T-helper 1 cell treated with Interleukin-12 subunit alpha and Interleukin-12 subunit beta and Interleukin-4 antibody, amounts not matched to agents 30 μg/mL and 1 μg/mL, for 36 hours (primary cell): Measurements from ENCODE around the gene PSMD3.
"Not testable (repeated sequence)": the region's sequence is repeated elsewhere in the genome, so short reads cannot be mapped to it uniquely, and the experiment has no call there.

Source experiments
- H3K27ac Mint-ChIP-seq: one replicate; pipeline ENCODE4 v1.8.0; 2021; ENCODE audit warnings: mild to moderate bottlenecking, mixed read lengths
- H3K27me3 Mint-ChIP-seq: one replicate; pipeline ENCODE4 v1.8.0; 2021; ENCODE audit warnings: low read depth, mixed read lengths
- H3K36me3 Mint-ChIP-seq: one replicate; pipeline ENCODE4 v1.8.0; 2021; ENCODE audit warnings: low read depth, mixed read lengths
- H3K4me1 Mint-ChIP-seq: one replicate; pipeline ENCODE4 v1.8.0; 2021; ENCODE audit warnings: low read depth, mixed read lengths
- H3K4me3 Mint-ChIP-seq: one replicate; pipeline ENCODE4 v1.8.0; 2021; ENCODE audit warnings: mild to moderate bottlenecking, moderate library complexity, mixed read lengths
- H3K9me3 Mint-ChIP-seq: one replicate; pipeline ENCODE4 v1.8.0; 2021; ENCODE audit warnings: mixed read lengths

Gene PSMD3

GRCh38 chr17:39980351-39981206 lies at the start of gene PSMD3:
Gene PSMD3, plus strand, starts transcription at chr17:39980807. Its CDS starts 164 bp downstream, at chr17:39980971.
- Mint-ChIP-seq H3K9me3 (no peaks in the 10 kb centered on the region), H3K27ac (peak within 1 kb of the TSS; percentile 92)

GRCh38 chr17:39933912-39934311 lies 46.7 kb upstream of the PSMD3 start:
- no peak overlapping the region for H3K4me3 Mint-ChIP-seq
- no peaks in the 10 kb centered on the region for H3K9me3 Mint-ChIP-seq
- H3K36me3 Mint-ChIP-seq: peaks cover 1% of the 10 kb centered on the region
- H3K27ac Mint-ChIP-seq: no peak overlapping the region
- peaks cover 10% of the 10 kb centered on the region for H3K4me1 Mint-ChIP-seq
- H3K27me3 Mint-ChIP-seq: peaks cover 4% of the 10 kb centered on the region

More at GRCh38 chr17:39980351-39981206, at the start of gene PSMD3:
- peaks cover 18% of the 10 kb centered on the region for H3K27me3 Mint-ChIP-seq
- H3K4me3 Mint-ChIP-seq: peak within 1 kb of the TSS; percentile 96
- H3K4me1 Mint-ChIP-seq: peaks cover 21% of the 10 kb centered on the region
- peaks cover 11% of the 10 kb centered on the region for H3K36me3 Mint-ChIP-seq

GRCh38 chr17:39934324-39934723 lies 46.3 kb upstream of the PSMD3 start:
- H3K27me3 Mint-ChIP-seq: peaks cover 4% of the 10 kb centered on the region
- H3K36me3 Mint-ChIP-seq: peaks cover 1% of the 10 kb centered on the region
- H3K4me3 Mint-ChIP-seq: no peak overlapping the region
- peaks cover 12% of the 10 kb centered on the region for H3K4me1 Mint-ChIP-seq
- H3K9me3 Mint-ChIP-seq: no peaks in the 10 kb centered on the region
- no peak overlapping the region for H3K27ac Mint-ChIP-seq

- peaks cover 1% of the 10 kb centered on the region for H3K36me3 Mint-ChIP-seq
- peaks cover 21% of the 10 kb centered on the region for H3K4me1 Mint-ChIP-seq
- peaks cover 4% of the 10 kb centered on the region for H3K27me3 Mint-ChIP-seq
- H3K4me3 Mint-ChIP-seq: no peak overlapping the region
- no peaks in the 10 kb centered on the region for H3K9me3 Mint-ChIP-seq
- no peak overlapping the region for H3K27ac Mint-ChIP-seq
Observed at GRCh38 chr17:39935909-39936308, 44.7 kb upstream of the PSMD3 start.

- H3K4me3 Mint-ChIP-seq: no peak overlapping the region
- H3K9me3 Mint-ChIP-seq: no peaks in the 10 kb centered on the region
- H3K27ac Mint-ChIP-seq: peak overlapping the region; percentile 74
- H3K27me3 Mint-ChIP-seq: peaks cover 4% of the 10 kb centered on the region
- peaks cover 26% of the 10 kb centered on the region for H3K4me1 Mint-ChIP-seq
- H3K36me3 Mint-ChIP-seq: peaks cover 1% of the 10 kb centered on the region
Observed at GRCh38 chr17:39937447-39937846, 43.2 kb upstream of the PSMD3 start.

GRCh38 chr17:39938140-39938869 lies 42.3 kb upstream of the PSMD3 start:
- no peaks in the 10 kb centered on the region for H3K9me3 Mint-ChIP-seq
- peaks cover 4% of the 10 kb centered on the region for H3K27me3 Mint-ChIP-seq
- no peak overlapping the region for H3K4me3 Mint-ChIP-seq
- H3K4me1 Mint-ChIP-seq: peaks cover 25% of the 10 kb centered on the region
- no peak overlapping the region for H3K27ac Mint-ChIP-seq
- no peaks in the 10 kb centered on the region for H3K36me3 Mint-ChIP-seq

GRCh38 chr17:39939106-39939505 lies 41.5 kb upstream of the PSMD3 start:
- Mint-ChIP-seq H3K4me3 (peak overlapping the region; percentile 57), H3K36me3 (no peaks in the 10 kb centered on the region), H3K9me3 (no peaks in the 10 kb centered on the region), H3K27me3 (peaks cover 3% of the 10 kb centered on the region), H3K27ac (peak overlapping the region; percentile 98), H3K4me1 (peaks cover 25% of the 10 kb centered on the region)

- peak overlapping the region; percentile 98 for H3K27ac Mint-ChIP-seq
Observed at GRCh38 chr17:39939588-39940419, 40.8 kb upstream of the PSMD3 start.

GRCh38 chr17:39943702-39944392 lies 36.8 kb upstream of the PSMD3 start:
- H3K27me3 Mint-ChIP-seq: no peaks in the 10 kb centered on the region
- H3K36me3 Mint-ChIP-seq: no peaks in the 10 kb centered on the region
- H3K4me3 Mint-ChIP-seq: no peak overlapping the region
- H3K27ac Mint-ChIP-seq: no peak overlapping the region
- H3K9me3 Mint-ChIP-seq: no peaks in the 10 kb centered on the region
- H3K4me1 Mint-ChIP-seq: peaks cover 33% of the 10 kb centered on the region

More at GRCh38 chr17:39939588-39940419, 40.8 kb upstream of the PSMD3 start:
- H3K9me3 Mint-ChIP-seq: no peaks in the 10 kb centered on the region
- H3K36me3 Mint-ChIP-seq: no peaks in the 10 kb centered on the region
- H3K27me3 Mint-ChIP-seq: no peaks in the 10 kb centered on the region
- peaks cover 25% of the 10 kb centered on the region for H3K4me1 Mint-ChIP-seq
- H3K4me3 Mint-ChIP-seq: peak overlapping the region; percentile 57

- no peak overlapping the region for H3K4me3 Mint-ChIP-seq
- no peak overlapping the region for H3K27ac Mint-ChIP-seq
- H3K27me3 Mint-ChIP-seq: no peaks in the 10 kb centered on the region
- no peaks in the 10 kb centered on the region for H3K36me3 Mint-ChIP-seq
- H3K9me3 Mint-ChIP-seq: no peaks in the 10 kb centered on the region
- H3K4me1 Mint-ChIP-seq: peaks cover 31% of the 10 kb centered on the region
Observed at GRCh38 chr17:39944393-39944711, 36.3 kb upstream of the PSMD3 start.

- peaks cover 15% of the 10 kb centered on the region for H3K4me1 Mint-ChIP-seq
- no peaks in the 10 kb centered on the region for H3K36me3 Mint-ChIP-seq
- H3K9me3 Mint-ChIP-seq: no peaks in the 10 kb centered on the region
- H3K27me3 Mint-ChIP-seq: no peaks in the 10 kb centered on the region
- no peak overlapping the region for H3K4me3 Mint-ChIP-seq
- H3K27ac Mint-ChIP-seq: no peak overlapping the region
Observed at GRCh38 chr17:39946551-39947330, 33.9 kb upstream of the PSMD3 start.

- not testable (repeated sequence) for H3K4me3 Mint-ChIP-seq, H3K9me3 Mint-ChIP-seq, H3K27me3 Mint-ChIP-seq, H3K36me3 Mint-ChIP-seq
- Mint-ChIP-seq H3K27ac (peak overlapping the region; percentile 65), H3K4me1 (peaks cover 24% of the 10 kb centered on the region)
Observed at GRCh38 chr17:39948489-39948828, 32.1 kb upstream of the PSMD3 start.

- Mint-ChIP-seq H3K27ac (peak overlapping the region; percentile 65), H3K4me1 (peaks cover 27% of the 10 kb centered on the region), H3K9me3 (no peaks in the 10 kb centered on the region), H3K4me3 (no peak overlapping the region), H3K36me3 (no peaks in the 10 kb centered on the region), H3K27me3 (no peaks in the 10 kb centered on the region)
Observed at GRCh38 chr17:39949028-39949427, 31.6 kb upstream of the PSMD3 start.
